Dedifferentiated amniotic fluid mesenchymal stem cell (primary cell): ENCODE measurements around the gene MBNL2.

Source experiments
- DNase-seq: peaks from one replicate; pipeline ENCODE4 v3.0.0-alpha.2; 2016; ENCODE audit errors: extremely low spot score

MBNL2 gene

DNA sequence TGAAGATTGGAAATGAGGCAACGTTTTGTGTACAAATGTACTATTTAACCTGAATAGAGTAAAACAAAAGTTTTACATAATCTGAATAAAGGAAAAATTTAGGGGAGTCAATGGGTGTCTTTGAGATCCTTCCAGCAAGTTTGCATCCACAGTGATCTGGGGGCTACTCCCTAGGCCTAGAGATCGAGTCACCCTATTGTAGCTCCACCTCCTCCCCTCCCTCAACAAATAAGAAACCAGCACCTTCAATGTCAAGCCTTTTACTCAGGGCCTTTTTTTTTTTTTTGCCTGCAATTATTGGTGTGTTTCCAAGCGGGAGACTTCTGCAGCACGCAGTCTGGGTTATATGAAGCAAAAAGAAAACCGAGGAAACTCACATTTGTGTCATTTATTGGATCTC is 195.6 kb downstream of the MBNL2 start:
- no peak for DNase-seq

DNA sequence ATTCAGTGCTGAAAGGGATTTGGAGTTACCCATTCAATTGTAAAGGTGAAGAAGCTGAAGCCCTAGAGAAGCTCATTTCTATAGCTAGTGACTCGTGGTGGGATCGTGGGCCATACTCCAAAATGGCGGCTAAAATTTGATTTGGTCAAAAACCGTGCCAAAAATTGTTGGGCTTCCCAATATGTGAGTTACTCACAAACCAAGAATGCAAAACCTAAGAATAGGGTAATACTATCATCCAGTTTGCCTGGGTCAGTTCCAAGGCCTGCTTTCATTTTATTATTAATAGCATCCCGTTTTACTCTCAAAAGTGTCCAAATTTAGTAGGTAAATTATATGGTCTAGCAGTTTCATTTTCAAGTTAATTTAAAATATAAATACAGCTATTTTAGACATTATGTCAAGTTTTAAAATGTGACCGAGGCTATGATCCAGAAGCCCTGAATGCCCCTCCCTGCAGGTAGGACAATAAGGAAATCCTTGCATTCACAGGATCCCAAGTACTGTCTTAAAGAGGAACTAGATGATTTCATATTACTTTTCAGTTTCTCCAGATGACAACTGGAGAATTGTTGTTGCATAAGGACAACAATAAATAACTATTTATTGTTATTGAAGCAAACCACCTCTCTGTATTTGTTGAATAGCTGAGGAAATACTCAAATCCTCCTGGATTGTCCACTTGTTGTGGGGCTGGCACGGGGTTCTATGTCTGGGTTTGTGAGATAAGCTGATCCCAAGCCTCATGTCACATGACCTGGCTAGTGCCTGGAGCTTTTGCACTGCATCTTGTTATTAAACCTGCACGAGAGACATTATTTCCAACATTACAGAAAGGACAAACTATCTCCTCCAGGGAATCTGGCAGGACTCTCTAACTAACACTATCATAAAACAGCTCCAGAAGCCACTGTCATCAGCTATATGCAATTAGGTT is 200.3 kb downstream of the MBNL2 start:
- DNase-seq, result no peak

- DNase-seq, result no peak
These were observed 201.3 kb downstream of the MBNL2 start for GRCh38 chr13:97423300-97424045.

DNA sequence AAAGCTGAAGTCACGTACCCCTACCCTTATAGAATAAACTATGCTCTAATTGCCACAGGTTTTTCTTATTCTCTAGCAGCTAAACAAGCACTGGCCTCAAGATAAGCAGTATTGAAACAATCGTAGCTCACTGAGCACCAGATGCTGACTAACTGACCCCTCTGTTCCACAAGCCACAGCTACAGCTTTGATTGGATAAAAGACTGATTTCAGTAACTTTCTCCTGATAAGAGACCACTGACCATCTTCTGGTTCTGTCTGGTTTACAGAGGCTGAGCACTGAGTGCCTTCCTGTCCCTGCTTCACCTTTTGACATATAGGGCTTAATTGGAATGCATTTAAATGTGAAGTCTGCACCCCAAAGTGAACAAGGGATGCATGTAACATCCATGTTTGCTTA is 203.5 kb downstream of the MBNL2 start:
- DNase-seq, result no peak

DNA sequence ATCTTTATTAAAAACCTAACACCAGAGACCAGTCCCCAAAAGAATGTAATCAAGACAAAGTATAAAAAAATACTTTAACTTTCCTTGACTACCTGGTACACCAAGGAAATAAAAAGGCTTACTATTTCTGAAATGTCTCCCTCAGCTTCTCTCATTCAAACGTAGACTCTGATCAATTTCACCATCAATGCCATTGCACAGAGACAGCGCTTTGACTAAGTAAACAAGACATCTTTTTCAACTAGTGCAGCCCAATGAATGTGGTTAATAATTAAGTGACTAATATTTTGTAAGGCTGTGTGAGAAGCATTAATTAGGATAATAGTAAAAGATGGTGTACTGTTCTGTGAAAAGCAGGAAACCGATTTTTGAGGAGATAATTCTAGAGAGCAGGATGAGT is 204.6 kb downstream of the MBNL2 start:
- no peak for DNase-seq

GRCh38 chr13:97429681-97430081 is 207.5 kb downstream of the MBNL2 start:
- peak; percentile 82 for DNase-seq

GRCh38 chr13:97430296-97430695 is 208.2 kb downstream of the MBNL2 start:
- no peak for DNase-seq

DNA sequence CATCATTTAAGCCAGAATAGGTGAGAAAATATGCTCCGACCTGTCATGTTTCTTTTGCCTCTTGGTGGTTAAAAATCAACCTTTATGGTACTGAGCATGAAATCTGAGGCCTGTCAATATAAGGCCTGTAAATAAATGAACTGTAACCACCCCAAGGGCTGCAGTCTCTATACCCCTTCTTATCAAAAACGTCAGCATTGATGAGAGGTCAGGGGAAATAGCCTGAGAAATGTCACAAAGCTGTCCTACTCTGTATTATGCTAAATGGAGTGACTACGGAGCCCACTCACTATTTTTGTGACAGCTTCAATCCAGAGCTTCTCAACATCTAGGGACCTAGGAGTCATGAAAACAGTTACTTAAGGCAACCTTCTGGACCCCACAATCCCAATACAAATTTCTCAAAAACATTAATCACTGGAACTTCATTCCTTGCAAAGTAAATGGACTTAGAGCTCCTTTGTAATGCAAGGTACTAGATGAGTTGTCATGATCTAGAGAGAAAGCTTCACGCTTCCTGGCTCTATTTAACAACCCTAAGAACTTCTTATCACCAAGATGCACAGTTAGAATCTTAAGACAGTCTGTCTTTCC is 209.1 kb downstream of the MBNL2 start:
- DNase-seq, result no peak

GRCh38 chr13:97432232-97432916 is 210.2 kb downstream of the MBNL2 start:
- DNase-seq, result no peak

DNA sequence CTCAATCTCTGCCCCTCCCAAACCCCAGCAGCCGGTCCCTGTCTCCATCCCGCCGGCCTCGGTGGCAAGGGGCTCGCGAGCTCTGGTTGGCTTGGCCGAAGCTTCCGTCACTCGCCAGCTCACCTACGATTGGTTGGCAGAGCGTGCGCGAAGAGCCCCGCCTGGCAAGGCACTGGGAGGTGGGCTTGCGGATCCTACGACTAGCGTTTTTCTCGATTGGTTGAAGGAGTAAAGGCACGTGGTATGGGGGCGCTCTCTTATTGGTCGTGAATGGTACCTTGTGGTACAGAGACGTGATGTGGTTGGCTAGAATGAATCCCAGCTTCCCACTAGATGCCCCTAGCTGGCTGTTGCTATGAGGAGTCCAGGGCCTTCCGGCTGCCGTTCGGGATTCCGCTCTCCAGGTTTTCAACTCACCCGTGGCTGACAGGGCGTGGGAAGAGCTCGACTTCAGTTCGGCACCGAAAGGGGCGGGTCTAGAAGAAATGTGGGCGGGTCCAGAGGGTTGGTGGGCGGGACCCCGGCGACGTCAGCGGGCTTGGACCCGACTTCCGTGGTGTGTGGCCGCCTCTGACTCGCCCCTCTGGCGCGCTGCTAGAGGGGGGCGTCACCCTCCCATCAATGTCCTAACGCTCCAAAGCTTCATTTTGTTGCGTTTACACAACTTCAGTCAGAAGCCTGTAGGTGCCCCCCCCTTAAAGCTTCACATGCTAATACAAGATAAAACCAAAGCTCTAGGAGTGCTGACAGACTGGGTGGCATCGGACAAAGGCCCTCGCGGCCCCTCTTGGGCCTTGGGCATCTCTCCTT is 211.0 kb downstream of the MBNL2 start:
- DNase-seq, result peak; percentile 100

GRCh38 chr13:97433727-97434396 is 211.7 kb downstream of the MBNL2 start, which contains the start of gene RAP2A:
Gene RAP2A (plus strand): TSS chr13:97434169. CDS start chr13:97434471, 302 bp downstream.
- peak; percentile 88 for DNase-seq

DNA sequence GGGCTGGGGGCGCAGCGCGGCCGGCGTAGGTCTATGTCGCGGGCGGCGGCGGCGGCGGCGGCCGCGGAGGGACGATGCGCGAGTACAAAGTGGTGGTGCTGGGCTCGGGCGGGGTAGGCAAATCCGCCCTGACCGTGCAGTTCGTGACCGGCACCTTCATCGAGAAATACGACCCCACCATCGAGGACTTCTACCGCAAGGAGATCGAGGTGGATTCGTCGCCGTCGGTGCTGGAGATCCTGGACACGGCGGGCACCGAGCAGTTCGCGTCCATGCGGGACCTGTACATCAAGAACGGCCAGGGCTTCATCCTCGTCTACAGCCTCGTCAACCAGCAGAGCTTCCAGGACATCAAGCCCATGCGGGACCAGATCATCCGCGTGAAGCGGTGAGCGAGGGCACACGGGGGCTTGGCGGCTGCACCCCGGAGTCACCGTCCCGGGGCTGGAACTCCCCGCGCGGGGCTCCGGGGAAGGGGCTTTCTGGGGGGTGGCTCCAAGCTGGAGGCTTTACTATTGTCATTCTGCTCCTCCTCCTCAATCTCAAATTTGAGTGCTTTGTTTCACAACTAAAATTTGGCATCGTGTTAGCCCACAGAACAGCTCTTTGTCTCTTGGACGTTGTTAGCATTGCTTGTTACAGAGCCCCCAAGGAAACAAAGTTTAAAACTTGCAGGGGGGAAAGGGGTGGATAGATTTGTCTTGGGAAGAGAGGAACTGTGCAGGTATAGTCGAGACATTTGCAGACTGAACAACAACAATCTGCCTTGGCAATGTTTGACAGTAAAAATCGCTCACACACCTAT is 212.5 kb downstream of the MBNL2 start:
- DNase-seq, result no peak

GRCh38 chr13:97435323-97435722 is 213.2 kb downstream of the MBNL2 start:
- DNase-seq, result no peak

- no peak for DNase-seq
These were observed 213.7 kb downstream of the MBNL2 start for GRCh38 chr13:97435794-97436193.

- no peak for DNase-seq
These were observed 214.7 kb downstream of the MBNL2 start for GRCh38 chr13:97436845-97437244.

GRCh38 chr13:97437729-97438128 is 215.6 kb downstream of the MBNL2 start:
- no peak for DNase-seq

GRCh38 chr13:97438856-97439595 is 216.9 kb downstream of the MBNL2 start:
- no peak for DNase-seq

DNA sequence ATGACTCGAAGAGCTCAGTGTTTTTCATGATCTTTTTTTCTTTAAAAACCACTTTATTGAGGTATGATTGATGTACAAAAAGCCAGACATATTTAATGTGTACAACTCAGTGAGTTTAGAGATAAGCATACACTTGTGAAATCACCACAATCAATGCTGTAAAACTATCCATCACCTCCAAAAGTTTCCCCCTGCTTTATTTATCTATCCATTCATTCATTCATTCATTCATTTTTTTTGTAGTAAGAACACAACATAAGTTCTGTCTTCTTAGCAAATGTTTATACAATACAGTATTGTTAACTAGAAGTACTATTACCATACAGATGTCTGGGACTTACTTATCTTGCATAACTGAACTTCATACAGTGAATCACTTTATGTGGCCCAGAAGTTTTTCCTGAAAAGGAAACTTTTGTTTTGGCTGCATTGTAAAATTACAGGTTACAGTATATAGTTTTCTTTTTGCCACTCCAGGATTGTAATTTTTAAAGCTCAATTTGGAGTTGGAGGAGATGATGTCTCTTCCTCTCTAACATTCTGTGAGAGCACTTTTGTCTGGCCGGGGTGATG is 218.6 kb downstream of the MBNL2 start:
- no peak for DNase-seq
